ENCODE results near the gene MRC1. TPM values are rescaled to one million over a fixed set of nuclear protein-coding genes. Genes with fewer than 3 reads are reported as not detected.

Gene MRC1
- total and polyA plus RNA-seq, 4 donors = 4.0 to 73.9 (median 43.8) TPM

DNA sequence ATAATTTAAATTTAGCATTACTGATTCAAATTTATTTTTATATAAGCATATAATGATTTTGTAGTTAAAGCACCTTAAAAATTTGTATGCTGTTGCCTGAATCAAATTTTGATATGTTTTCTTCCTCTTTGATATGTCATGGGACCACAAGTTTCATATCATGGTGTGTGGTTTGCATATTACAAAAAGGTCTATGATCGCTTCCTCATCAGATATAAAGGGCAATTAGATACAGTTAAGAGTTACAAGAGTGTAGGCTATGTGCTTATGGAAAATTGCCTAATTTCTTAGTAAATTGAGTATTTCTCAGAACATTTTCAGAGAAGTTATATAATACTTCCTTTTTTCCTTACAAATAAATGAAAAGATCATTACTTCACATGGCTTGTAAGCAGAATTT is 22.2 kb downstream of the MRC1 start:
- ATAC-seq (ENCODE audit: low FRiP score) (no peak), DNase-seq (no peak)
- H3K9me3 ChIP-seq (ENCODE audit: control insufficient read depth, low read length) = no peaks in the 10 kb centered on the region
- no peaks in the 10 kb centered on the region for H3K36me3 ChIP-seq (ENCODE audit: control insufficient read depth in 1 of 2, insufficient read depth in 2 of 2, low read length in 1 of 2)
- WGBS, 2 donors = 87 to 95% methylated on average over 1 of the region's 1 CpG
- H3K4me3 ChIP-seq (ENCODE audit: low read length in 2 of 2) = no peak overlapping the region
- H3K27ac ChIP-seq (ENCODE audit: low read depth in 1 of 2, low read length in 2 of 2) = no peak overlapping the region
- intact Hi-C loops (cut with DNase I) = no loop called here
- H3K27me3 ChIP-seq (ENCODE audit: control insufficient read depth in 1 of 2, insufficient read depth in 2 of 2, low read length in 1 of 2) = no peaks in the 10 kb centered on the region
- no peaks in the 10 kb centered on the region for H3K4me1 ChIP-seq (ENCODE audit: control insufficient read depth in 1 of 2, insufficient read depth in 2 of 2, low read length in 2 of 2)

GRCh38 chr10:17831896-17832295 is 22.7 kb downstream of the MRC1 start:
- intact Hi-C loops (cut with DNase I) = no loop called here
- H3K27ac ChIP-seq (ENCODE audit: low read depth in 1 of 2, low read length in 2 of 2) = no peak overlapping the region
- no peaks in the 10 kb centered on the region for H3K4me1 ChIP-seq (ENCODE audit: control insufficient read depth in 1 of 2, insufficient read depth in 2 of 2, low read length in 2 of 2)
- 85 to 90% methylated on average over 6 of the region's 6 CpGs for WGBS, 2 donors
- ATAC-seq (ENCODE audit: low FRiP score) (no peak), DNase-seq (no peak)
- H3K36me3 ChIP-seq (ENCODE audit: control insufficient read depth in 1 of 2, insufficient read depth in 2 of 2, low read length in 1 of 2) = no peaks in the 10 kb centered on the region
- no peak overlapping the region for H3K4me3 ChIP-seq (ENCODE audit: low read length in 2 of 2)
- no peaks in the 10 kb centered on the region for H3K9me3 ChIP-seq (ENCODE audit: control insufficient read depth, low read length)
- H3K27me3 ChIP-seq (ENCODE audit: control insufficient read depth in 1 of 2, insufficient read depth in 2 of 2, low read length in 1 of 2) = no peaks in the 10 kb centered on the region

- H3K4me1 ChIP-seq (ENCODE audit: control insufficient read depth in 1 of 2, insufficient read depth in 2 of 2, low read length in 2 of 2) = no peaks in the 10 kb centered on the region
- no peak for ATAC-seq (ENCODE audit: low FRiP score)
- H3K36me3 ChIP-seq (ENCODE audit: control insufficient read depth in 1 of 2, insufficient read depth in 2 of 2, low read length in 1 of 2) = no peaks in the 10 kb centered on the region
- no peaks in the 10 kb centered on the region for H3K9me3 ChIP-seq (ENCODE audit: control insufficient read depth, low read length)
- no peak for DNase-seq
- intact Hi-C loops (cut with DNase I) = no loop called here
- H3K4me3 ChIP-seq (ENCODE audit: low read length in 2 of 2) = no peak overlapping the region
- 74 to 83% methylated on average over 6 of the region's 6 CpGs for WGBS, 2 donors
- H3K27ac ChIP-seq (ENCODE audit: low read depth in 1 of 2, low read length in 2 of 2) = no peak overlapping the region
- no peaks in the 10 kb centered on the region for H3K27me3 ChIP-seq (ENCODE audit: control insufficient read depth in 1 of 2, insufficient read depth in 2 of 2, low read length in 1 of 2)
Measured at GRCh38 chr10:17833656-17834055, 24.5 kb downstream of the MRC1 start.

GRCh38 chr10:17835688-17836087 is 26.5 kb downstream of the MRC1 start:
- Histone ChIP-seq H3K27ac (ENCODE audit: low read depth in 1 of 2, low read length in 2 of 2) (no peak overlapping the region), H3K27me3 (ENCODE audit: control insufficient read depth in 1 of 2, insufficient read depth in 2 of 2, low read length in 1 of 2) (no peaks in the 10 kb centered on the region), H3K36me3 (ENCODE audit: control insufficient read depth in 1 of 2, insufficient read depth in 2 of 2, low read length in 1 of 2) (no peaks in the 10 kb centered on the region), H3K4me1 (ENCODE audit: control insufficient read depth in 1 of 2, insufficient read depth in 2 of 2, low read length in 2 of 2) (no peaks in the 10 kb centered on the region), H3K9me3 (ENCODE audit: control insufficient read depth, low read length) (no peaks in the 10 kb centered on the region), H3K4me3 (ENCODE audit: low read length in 2 of 2) (no peak overlapping the region)
- DNase-seq (no peak), ATAC-seq (ENCODE audit: low FRiP score) (no peak)
- intact Hi-C loops (cut with DNase I) = no loop called here
- 27 to 47% methylated on average over 1 of the region's 1 CpG for WGBS, 2 donors

- intact Hi-C loops (cut with DNase I) = no loop called here
- Histone ChIP-seq H3K9me3 (ENCODE audit: control insufficient read depth, low read length) (no peaks in the 10 kb centered on the region), H3K27ac (ENCODE audit: low read depth in 1 of 2, low read length in 2 of 2) (no peak overlapping the region), H3K36me3 (ENCODE audit: control insufficient read depth in 1 of 2, insufficient read depth in 2 of 2, low read length in 1 of 2) (no peaks in the 10 kb centered on the region), H3K4me1 (ENCODE audit: control insufficient read depth in 1 of 2, insufficient read depth in 2 of 2, low read length in 2 of 2) (no peaks in the 10 kb centered on the region), H3K4me3 (ENCODE audit: low read length in 2 of 2) (peak overlapping the region; percentile 25 to 26), H3K27me3 (ENCODE audit: control insufficient read depth in 1 of 2, insufficient read depth in 2 of 2, low read length in 1 of 2) (no peaks in the 10 kb centered on the region)
- DNase-seq (no peak), ATAC-seq (ENCODE audit: low FRiP score) (peak; percentile 56)
- WGBS, 2 donors = 4 to 5% methylated on average over 8 of the region's 8 CpGs
Measured at GRCh38 chr10:17836942-17837341, 27.8 kb downstream of the MRC1 start.

DNA sequence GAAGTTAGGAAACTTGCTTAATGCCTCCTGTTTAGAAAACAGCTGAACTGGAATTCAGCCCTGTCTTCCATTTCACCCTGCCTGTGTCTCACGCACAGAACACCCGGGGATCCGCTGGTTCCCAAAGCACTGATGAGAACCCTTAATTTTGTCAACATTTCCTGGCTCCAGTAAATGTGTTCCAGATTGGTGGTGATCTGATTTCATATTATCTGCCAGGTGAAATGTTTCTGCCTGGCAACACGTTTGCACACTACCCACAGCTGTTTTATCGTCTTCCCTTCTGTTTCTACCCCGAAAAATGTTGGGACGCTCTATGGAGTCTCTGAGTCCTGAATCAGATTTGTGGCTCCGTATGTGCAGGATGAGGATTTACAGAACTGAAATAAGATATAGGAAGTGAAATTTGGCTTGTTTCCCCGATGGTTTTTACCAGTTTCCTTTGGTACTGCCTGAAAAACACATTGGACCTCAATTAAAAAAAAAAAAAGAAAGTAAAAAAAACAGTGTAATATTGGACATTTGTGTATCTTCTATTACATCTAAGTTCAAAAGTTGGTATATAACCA is 29.0 kb downstream of the MRC1 start:
- intact Hi-C loops (cut with DNase I) = no loop called here
- Histone ChIP-seq H3K27me3 (ENCODE audit: control insufficient read depth in 1 of 2, insufficient read depth in 2 of 2, low read length in 1 of 2) (no peaks in the 10 kb centered on the region), H3K4me1 (ENCODE audit: control insufficient read depth in 1 of 2, insufficient read depth in 2 of 2, low read length in 2 of 2) (no peaks in the 10 kb centered on the region), H3K9me3 (ENCODE audit: control insufficient read depth, low read length) (no peaks in the 10 kb centered on the region), H3K4me3 (ENCODE audit: low read length in 2 of 2) (no peak overlapping the region), H3K27ac (ENCODE audit: low read depth in 1 of 2, low read length in 2 of 2) (no peak overlapping the region), H3K36me3 (ENCODE audit: control insufficient read depth in 1 of 2, insufficient read depth in 2 of 2, low read length in 1 of 2) (no peaks in the 10 kb centered on the region)
- ATAC-seq (ENCODE audit: low FRiP score) = no peak
- 68 to 70% methylated on average over 9 of the region's 9 CpGs for WGBS, 2 donors
- DNase-seq = no peak

- ATAC-seq (ENCODE audit: low FRiP score) = no peak
Measured at GRCh38 chr10:17841050-17841449, 31.9 kb downstream of the MRC1 start.

GRCh38 chr10:17842641-17843040 is 33.5 kb downstream of the MRC1 start:
- Histone ChIP-seq H3K9me3 (ENCODE audit: control insufficient read depth, low read length) (no peaks in the 10 kb centered on the region), H3K4me1 (ENCODE audit: control insufficient read depth in 1 of 2, insufficient read depth in 2 of 2, low read length in 2 of 2) (no peaks in the 10 kb centered on the region), H3K27ac (ENCODE audit: low read depth in 1 of 2, low read length in 2 of 2) (no peak overlapping the region), H3K36me3 (ENCODE audit: control insufficient read depth in 1 of 2, insufficient read depth in 2 of 2, low read length in 1 of 2) (no peaks in the 10 kb centered on the region), H3K27me3 (ENCODE audit: control insufficient read depth in 1 of 2, insufficient read depth in 2 of 2, low read length in 1 of 2) (no peaks in the 10 kb centered on the region), H3K4me3 (ENCODE audit: low read length in 2 of 2) (no peak overlapping the region)
- ATAC-seq (ENCODE audit: low FRiP score) (no peak), DNase-seq (no peak)
- WGBS, 2 donors = 85% methylated on average over 5 of the region's 5 CpGs
- intact Hi-C loops (cut with DNase I) = no loop called here

More at GRCh38 chr10:17841050-17841449, 31.9 kb downstream of the MRC1 start:
- Histone ChIP-seq H3K36me3 (ENCODE audit: control insufficient read depth in 1 of 2, insufficient read depth in 2 of 2, low read length in 1 of 2) (no peaks in the 10 kb centered on the region), H3K9me3 (ENCODE audit: control insufficient read depth, low read length) (no peaks in the 10 kb centered on the region), H3K27ac (ENCODE audit: low read depth in 1 of 2, low read length in 2 of 2) (no peak overlapping the region), H3K4me3 (ENCODE audit: low read length in 2 of 2) (no peak overlapping the region), H3K4me1 (ENCODE audit: control insufficient read depth in 1 of 2, insufficient read depth in 2 of 2, low read length in 2 of 2) (no peaks in the 10 kb centered on the region), H3K27me3 (ENCODE audit: control insufficient read depth in 1 of 2, insufficient read depth in 2 of 2, low read length in 1 of 2) (no peaks in the 10 kb centered on the region)
- intact Hi-C loops (cut with DNase I) = no loop called here
- 93 to 94% methylated on average over 1 of the region's 1 CpG for WGBS, 2 donors
- DNase-seq = no peak

- intact Hi-C loops (cut with DNase I) = loop anchor here (5.0 kb wide), 3 partner anchors 255 to 390 kb away; no protein-coding TSS in a partner anchor
- 56 to 58% methylated on average over 5 of the region's 5 CpGs for WGBS, 2 donors
- Histone ChIP-seq H3K27me3 (ENCODE audit: control insufficient read depth in 1 of 2, insufficient read depth in 2 of 2, low read length in 1 of 2) (no peaks in the 10 kb centered on the region), H3K4me1 (ENCODE audit: control insufficient read depth in 1 of 2, insufficient read depth in 2 of 2, low read length in 2 of 2) (no peaks in the 10 kb centered on the region), H3K27ac (ENCODE audit: low read depth in 1 of 2, low read length in 2 of 2) (no peak overlapping the region), H3K9me3 (ENCODE audit: control insufficient read depth, low read length) (no peaks in the 10 kb centered on the region), H3K4me3 (ENCODE audit: low read length in 2 of 2) (no peak overlapping the region), H3K36me3 (ENCODE audit: control insufficient read depth in 1 of 2, insufficient read depth in 2 of 2, low read length in 1 of 2) (no peaks in the 10 kb centered on the region)
- no peak for DNase-seq
- ATAC-seq (ENCODE audit: low FRiP score) = peak; percentile 38
Measured at GRCh38 chr10:17847585-17848296, 38.6 kb downstream of the MRC1 start.
